OCI-LY1 (cell line): ENCODE measurements around the gene GSC2.
A peak's percentile ranks its signal among the peaks of the same experiment; 100 is the strongest.

Experiments used
- H2AFZ ChIP-seq: fragments of 200-600 bp; sonication (generic), shearing (Covaris generic); 2 replicates; pipeline ENCODE4 v1.6.0; 2014; ENCODE audit warnings: antibody characterized with exemption, mild to moderate bottlenecking, low read length
- H3F3A ChIP-seq: fragments of 200-600 bp; sonication (generic), shearing (Covaris generic); 2 replicates; pipeline ENCODE4 v1.6.0; 2014; ENCODE audit warnings: mild to moderate bottlenecking, antibody characterized with exemption, low read length, moderate library complexity; ENCODE audit not compliant: insufficient read depth
- H3K27ac ChIP-seq: fragments of 200-600 bp; sonication (generic); 2 replicates; pipeline ENCODE4 v1.5.1; 2014; ENCODE audit warnings: low read length, mixed run types, mild to moderate bottlenecking, low read depth; ENCODE audit not compliant: poor library complexity, severe bottlenecking
- H3K27me3 ChIP-seq: fragments of 200-600 bp; sonication (generic); 2 replicates; pipeline ENCODE4 v1.6.0; 2014; ENCODE audit warnings: antibody characterized with exemption, mild to moderate bottlenecking, low read length, moderate library complexity; ENCODE audit not compliant: insufficient read depth
- H3K36me3 ChIP-seq: fragments of 200-600 bp; sonication (generic); 2 replicates; pipeline ENCODE4 v1.6.1; 2014; ENCODE audit warnings: mild to moderate bottlenecking, antibody characterized with exemption, low read length, moderate library complexity, mixed read lengths; ENCODE audit not compliant: insufficient read depth
- H3K4me1 ChIP-seq: fragments of 200-600 bp; sonication (generic); 2 replicates; pipeline ENCODE4 v1.5.1; 2014; ENCODE audit warnings: mild to moderate bottlenecking, low read length, moderate library complexity; ENCODE audit not compliant: insufficient read depth, severe bottlenecking
- H3K4me2 ChIP-seq: fragments of 200-600 bp; sonication (generic), shearing (Covaris generic); 2 replicates; pipeline ENCODE4 v1.6.1; 2014; ENCODE audit warnings: low read length
- H3K4me3 ChIP-seq: fragments of 200-600 bp; sonication (generic); 2 replicates; pipeline ENCODE4 v1.5.1; 2014; ENCODE audit warnings: low read length, low read depth, mild to moderate bottlenecking, mixed read lengths; ENCODE audit not compliant: poor library complexity, severe bottlenecking
- H3K79me2 ChIP-seq: fragments of 200-600 bp; shearing (Covaris generic); 2 replicates; pipeline ENCODE4 v1.6.1; 2016; ENCODE audit warnings: mixed run types, low read length, mixed read lengths; ENCODE audit not compliant: insufficient read depth
- H3K9ac ChIP-seq: fragments of 200-600 bp; sonication (generic), shearing (Covaris generic); 2 replicates; pipeline ENCODE4 v1.6.1; 2014; ENCODE audit warnings: mild to moderate bottlenecking, low read length, mixed read lengths
- H3K9me2 ChIP-seq: fragments of 200-600 bp; sonication (generic), shearing (Covaris generic); 2 replicates; pipeline ENCODE4 v1.6.1; 2014; ENCODE audit warnings: low read depth, mild to moderate bottlenecking, low read length, mixed read lengths
- H3K9me3 ChIP-seq: fragments of 200-600 bp; shearing (Covaris generic); 2 replicates; pipeline ENCODE4 v1.6.1; 2014; ENCODE audit warnings: low read length, mixed read lengths
- H4K20me1 ChIP-seq: fragments of 200-600 bp; sonication (generic), shearing (Covaris generic); 2 replicates; pipeline ENCODE4 v1.6.0; 2016; ENCODE audit warnings: mild to moderate bottlenecking, low read length; ENCODE audit not compliant: insufficient read depth
- EZH2 ChIP-seq: fragments of 200-600 bp; sonication (generic), shearing (Covaris generic); IDR thresholded peaks from 2 replicates; pipeline ENCODE4 v1.8.0; 2017; ENCODE audit warnings: borderline replicate concordance, mixed run types, mild to moderate bottlenecking, antibody characterized with exemption, low read length, moderate library complexity, mixed read lengths
- TF ChIP-seq, protein P1 (sequence below): fragments of 200-600 bp; sonication (generic), shearing (Covaris generic); IDR thresholded peaks from 2 replicates; pipeline ENCODE4 v1.5.1; 2017; ENCODE audit warnings: mild to moderate bottlenecking, antibody characterized with exemption, low read length, moderate library complexity, mixed read lengths

The GSC2 gene

GRCh38 chr22:19146215-19146968, 3.7 kb downstream of the GSC2 start:
- Histone ChIP-seq H3K9me3 (no peaks in the 10 kb centered on the region), H3K9me2 (no peaks in the 10 kb centered on the region), H3K36me3 (peaks cover 10% of the 10 kb centered on the region), H3K9ac (no peak overlapping the region), H3K4me3 (no peak overlapping the region), H3K4me2 (no peak overlapping the region), H2AFZ (no peak overlapping the region), H3F3A (no peaks in the 10 kb centered on the region), H3K27me3 (no peaks in the 10 kb centered on the region), H3K27ac (no peak overlapping the region), H3K4me1 (peaks cover 12% of the 10 kb centered on the region), H3K79me2 (0 out of 2 replicates have a peak, but pooled peaks cover 5% of the 10 kb centered on the region), H4K20me1 (no peaks in the 10 kb centered on the region)
- no peak for TF ChIP-seq EZH2
- TF ChIP-seq, protein P1, sequence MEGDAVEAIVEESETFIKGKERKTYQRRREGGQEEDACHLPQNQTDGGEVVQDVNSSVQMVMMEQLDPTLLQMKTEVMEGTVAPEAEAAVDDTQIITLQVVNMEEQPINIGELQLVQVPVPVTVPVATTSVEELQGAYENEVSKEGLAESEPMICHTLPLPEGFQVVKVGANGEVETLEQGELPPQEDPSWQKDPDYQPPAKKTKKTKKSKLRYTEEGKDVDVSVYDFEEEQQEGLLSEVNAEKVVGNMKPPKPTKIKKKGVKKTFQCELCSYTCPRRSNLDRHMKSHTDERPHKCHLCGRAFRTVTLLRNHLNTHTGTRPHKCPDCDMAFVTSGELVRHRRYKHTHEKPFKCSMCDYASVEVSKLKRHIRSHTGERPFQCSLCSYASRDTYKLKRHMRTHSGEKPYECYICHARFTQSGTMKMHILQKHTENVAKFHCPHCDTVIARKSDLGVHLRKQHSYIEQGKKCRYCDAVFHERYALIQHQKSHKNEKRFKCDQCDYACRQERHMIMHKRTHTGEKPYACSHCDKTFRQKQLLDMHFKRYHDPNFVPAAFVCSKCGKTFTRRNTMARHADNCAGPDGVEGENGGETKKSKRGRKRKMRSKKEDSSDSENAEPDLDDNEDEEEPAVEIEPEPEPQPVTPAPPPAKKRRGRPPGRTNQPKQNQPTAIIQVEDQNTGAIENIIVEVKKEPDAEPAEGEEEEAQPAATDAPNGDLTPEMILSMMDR, result no peak

DNA sequence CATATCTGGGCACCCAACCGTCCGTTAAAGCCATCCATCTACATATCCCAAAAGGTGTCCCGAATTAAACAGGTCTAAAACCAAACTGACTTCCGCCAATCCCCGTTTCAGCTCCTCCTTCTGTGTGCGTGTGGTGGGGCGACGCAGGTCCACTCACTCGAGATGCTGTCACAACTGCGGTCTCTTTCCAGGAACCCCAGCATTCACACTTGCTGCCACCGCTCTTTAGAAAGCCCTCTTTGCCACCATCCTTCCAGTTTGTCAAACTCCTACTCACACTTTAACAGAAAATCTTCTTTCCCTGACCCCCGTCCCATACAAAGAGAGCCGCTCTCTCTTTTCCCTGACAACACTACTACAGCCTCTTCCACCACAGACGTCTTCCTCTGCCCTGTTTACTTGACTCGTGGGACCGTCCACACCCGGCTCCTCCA, 6.1 kb downstream of the GSC2 start:
- Histone ChIP-seq H3K4me2 (peak overlapping the region; percentile 80), H4K20me1 (no peaks in the 10 kb centered on the region), H3F3A (no peaks in the 10 kb centered on the region), H3K79me2 (0 out of 2 replicates have a peak, but pooled peaks cover 5% of the 10 kb centered on the region), H3K9ac (peak overlapping the region; percentile 86), H3K4me3 (peak overlapping the region; percentile 85), H3K4me1 (peaks cover 12% of the 10 kb centered on the region), H3K27me3 (no peaks in the 10 kb centered on the region), H3K27ac (no peak overlapping the region), H3K9me3 (no peaks in the 10 kb centered on the region), H3K36me3 (peaks cover 34% of the 10 kb centered on the region), H2AFZ (no peak overlapping the region), H3K9me2 (no peaks in the 10 kb centered on the region)
- TF ChIP-seq, protein P1, result no peak
- TF ChIP-seq EZH2, result no peak

- no peaks in the 10 kb centered on the region for H3K9me3 ChIP-seq
- H2AFZ ChIP-seq, result no peak overlapping the region
- no peaks in the 10 kb centered on the region for H4K20me1 ChIP-seq
- H3K79me2 ChIP-seq, result 0 out of 2 replicates have a peak, but pooled peaks cover 5% of the 10 kb centered on the region
- no peaks in the 10 kb centered on the region for H3K27me3 ChIP-seq
- H3K9ac ChIP-seq, result no peak overlapping the region; the same call in 1 of the 2 replicates
- peaks cover 12% of the 10 kb centered on the region for H3K4me1 ChIP-seq
- H3K36me3 ChIP-seq, result peaks cover 41% of the 10 kb centered on the region
- no peaks in the 10 kb centered on the region for H3K9me2 ChIP-seq
- peak overlapping the region; percentile 85 for H3K4me3 ChIP-seq
- H3F3A ChIP-seq, result no peaks in the 10 kb centered on the region
- no peak for TF ChIP-seq EZH2
- TF ChIP-seq, protein P1, result no peak
- H3K27ac ChIP-seq, result no peak overlapping the region
- peak overlapping the region; percentile 80 for H3K4me2 ChIP-seq
These were observed 6.9 kb downstream of the GSC2 start for GRCh38 chr22:19143212-19143611.
